Limb (tissue), 2 donors: ENCODE data around the gene TAF11L7.
"Not testable (repeated sequence)": the region's sequence is repeated elsewhere in the genome, so short reads cannot be mapped to it uniquely, and the experiment has no call there.

Source experiments
- DNase-seq, 2 donors: peaks; one replicate each; pipeline ENCODE4 v3.0.0-alpha.2; 2016; ENCODE audit errors: extremely low spot score in 2 of 2

The TAF11L7 gene

GRCh38 chr5:17585658-17586057 is at the start of gene TAF11L7:
TSS of gene TAF11L7 (minus strand) at chr5:17585758.
- DNase-seq, result not testable (repeated sequence)

DNA sequence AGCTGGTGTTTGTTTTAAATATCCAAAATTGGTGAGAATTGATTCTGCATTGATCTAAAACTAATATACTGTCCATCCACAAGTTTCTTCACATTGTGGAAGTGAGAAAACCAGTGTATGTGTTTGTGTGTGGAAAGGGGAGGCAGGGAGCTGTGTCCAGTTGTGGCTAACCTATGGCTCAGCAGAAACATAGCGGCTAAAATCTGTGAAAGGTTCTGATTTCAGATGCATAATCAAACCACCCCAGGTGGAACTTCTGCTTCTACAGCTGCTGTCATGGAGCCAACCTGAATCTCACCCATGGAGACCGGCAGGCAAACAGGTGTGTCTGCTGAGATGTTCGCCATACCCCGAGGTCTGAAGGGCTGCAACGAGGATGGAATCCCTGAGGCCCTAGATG is 48.6 kb upstream of the TAF11L7 start, which contains the start of gene TAF11L14:
TSS of gene TAF11L14 (plus strand) at position 301 of the 400 bp plus-strand sequence.
- no peak for DNase-seq

DNA sequence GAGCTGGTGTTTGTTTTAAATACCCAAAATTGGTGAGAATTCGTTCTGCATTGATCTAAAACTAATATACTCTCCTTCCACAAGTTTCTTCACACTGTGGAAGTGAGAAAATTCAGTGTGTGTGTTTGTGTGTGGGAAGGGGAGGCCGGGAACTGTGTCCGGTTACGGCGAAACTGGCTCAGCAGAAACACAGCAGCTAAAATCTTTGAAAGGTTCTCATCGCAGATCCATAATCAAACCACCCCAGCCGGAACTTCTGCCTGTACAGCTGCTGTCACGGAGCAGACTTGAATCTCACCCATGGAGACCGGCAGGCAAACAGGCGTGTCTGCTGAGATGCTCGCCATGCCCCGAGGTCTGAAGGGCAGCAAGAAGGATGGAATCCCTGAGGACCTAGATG is 46.2 kb upstream of the TAF11L7 start, which contains the start of gene TAF11L13:
TSS of gene TAF11L13 (plus strand) at position 301 of the 400 bp plus-strand sequence.
- not testable (repeated sequence) for DNase-seq

DNA sequence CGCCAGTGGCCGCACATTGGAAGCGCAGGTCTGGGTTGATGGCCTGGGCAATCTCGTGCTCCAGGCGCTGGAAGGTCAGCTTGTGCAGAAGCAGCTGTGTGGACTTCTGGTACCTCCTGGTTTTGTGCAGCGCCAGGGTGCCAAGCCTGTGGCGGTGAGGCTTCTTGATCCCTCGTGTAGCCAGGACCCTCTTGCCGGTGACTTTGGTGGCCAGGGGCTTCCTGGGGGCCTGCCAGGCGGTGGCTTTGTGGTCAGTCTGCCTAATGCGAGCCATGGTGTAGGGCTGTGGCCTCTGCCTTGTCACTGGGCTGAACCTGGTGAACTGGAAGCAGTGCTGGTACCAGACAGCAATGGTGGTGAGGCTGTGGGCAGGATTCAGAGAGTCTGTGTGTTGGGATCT is 40.1 kb upstream of the TAF11L7 start:
- no peak for DNase-seq

GRCh38 chr5:17620627-17621026 is 35.1 kb upstream of the TAF11L7 start:
- DNase-seq, result no peak

- DNase-seq, result no peak
Measured at GRCh38 chr5:17619354-17619753, 33.8 kb upstream of the TAF11L7 start.

DNA sequence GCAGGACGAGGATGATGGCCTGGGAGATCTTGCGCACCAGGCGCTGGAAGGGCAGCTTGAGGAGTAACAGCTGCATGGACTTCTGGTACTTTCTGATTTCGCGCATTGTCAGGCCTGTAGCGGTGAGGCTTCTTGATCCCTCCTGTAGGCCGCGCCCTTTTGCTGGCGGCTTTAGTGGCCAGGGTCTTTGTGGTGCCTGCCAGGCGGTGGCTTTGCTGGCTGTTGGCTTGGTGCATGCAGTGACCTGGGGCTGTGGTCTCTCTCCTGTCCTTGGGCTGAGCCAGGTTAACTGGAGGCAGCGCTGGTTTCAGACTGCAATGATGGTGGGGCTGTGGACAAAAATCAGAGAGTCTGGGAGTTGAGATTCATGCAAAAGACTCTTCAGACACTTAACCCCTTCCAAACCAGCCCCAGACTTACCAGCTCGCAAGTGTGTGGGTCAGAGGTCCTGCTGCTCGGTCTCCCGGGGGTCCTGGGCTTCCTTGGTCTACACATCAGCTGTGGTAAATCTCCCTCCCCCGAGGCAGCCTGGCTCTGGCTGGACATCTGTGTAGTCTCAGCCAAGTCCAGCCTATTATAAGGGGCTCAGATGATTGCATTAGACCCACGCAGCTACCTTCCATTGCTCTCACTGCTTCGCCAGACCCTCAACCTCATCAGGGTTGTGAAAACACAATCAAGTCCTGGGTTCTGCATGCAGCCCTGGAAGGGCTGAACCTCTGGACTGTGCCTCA is 29.5 kb upstream of the TAF11L7 start:
- DNase-seq, result no peak

DNA sequence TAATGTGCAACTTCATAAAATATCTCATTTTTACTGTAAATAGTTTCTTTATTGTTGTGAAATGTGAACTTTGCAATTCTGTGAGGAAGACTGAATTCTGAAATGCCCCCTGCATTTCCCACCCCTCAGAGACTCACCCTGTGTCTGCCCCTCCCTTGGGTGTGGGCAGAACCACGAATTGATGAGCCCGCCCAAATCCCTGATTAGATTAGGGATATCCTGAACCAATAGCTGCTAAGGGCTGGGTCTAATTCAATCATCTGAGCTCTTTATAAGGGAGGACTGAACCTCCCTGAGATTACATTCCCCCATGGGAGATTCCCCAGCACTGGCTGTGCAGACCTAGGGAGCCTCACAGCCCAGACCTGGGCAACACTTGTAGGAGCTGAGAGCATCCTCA is 24.5 kb upstream of the TAF11L7 start, which contains the start of gene TAF11L12:
TSS of gene TAF11L12 (plus strand) at position 301 of the 400 bp plus-strand sequence.
- not testable (repeated sequence) for DNase-seq

DNA sequence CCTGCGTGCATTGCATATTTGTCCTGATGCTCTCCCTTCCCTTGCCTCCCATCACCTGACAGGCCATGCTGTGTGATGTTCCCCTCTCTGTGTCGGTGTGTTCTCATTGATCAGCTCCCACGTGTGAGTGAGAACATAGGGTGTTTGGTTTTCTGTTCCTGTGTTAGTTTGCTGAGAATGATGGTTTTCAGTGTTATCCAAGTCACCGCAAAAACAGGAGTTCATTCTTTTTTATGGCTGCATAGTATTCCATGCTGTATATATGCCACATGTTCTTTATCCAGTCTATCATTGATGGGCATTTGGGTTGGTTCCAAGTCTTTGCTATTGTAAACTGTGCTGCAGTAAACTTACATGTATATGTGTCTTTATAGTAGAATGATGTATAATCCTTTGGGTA is 21.9 kb upstream of the TAF11L7 start:
- not testable (repeated sequence) for DNase-seq

GRCh38 chr5:17604951-17605350 is 19.4 kb upstream of the TAF11L7 start:
- DNase-seq, result no peak

DNA sequence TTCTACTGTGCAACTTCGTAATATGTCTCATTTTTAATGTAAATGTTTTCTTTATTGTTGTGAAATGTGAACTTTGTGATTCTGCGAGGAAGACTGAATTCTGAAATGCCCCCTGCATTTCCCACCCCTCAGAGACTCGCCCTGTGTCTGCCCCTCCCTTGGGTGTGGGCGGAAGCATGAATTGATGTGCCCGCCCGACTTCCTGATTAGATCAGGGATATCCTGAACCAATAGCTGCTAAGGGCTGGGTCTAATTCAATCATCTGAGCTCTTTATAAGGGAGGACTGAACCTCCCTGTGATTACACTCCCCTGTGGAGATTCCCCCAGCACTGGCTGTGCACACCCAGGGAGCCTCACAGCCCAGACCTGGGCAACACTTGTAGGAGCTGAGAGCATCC is 18.3 kb upstream of the TAF11L7 start, which contains the start of gene TAF11L11:
TSS of gene TAF11L11 (plus strand) at position 304 of the 400 bp plus-strand sequence.
- not testable (repeated sequence) for DNase-seq

DNA sequence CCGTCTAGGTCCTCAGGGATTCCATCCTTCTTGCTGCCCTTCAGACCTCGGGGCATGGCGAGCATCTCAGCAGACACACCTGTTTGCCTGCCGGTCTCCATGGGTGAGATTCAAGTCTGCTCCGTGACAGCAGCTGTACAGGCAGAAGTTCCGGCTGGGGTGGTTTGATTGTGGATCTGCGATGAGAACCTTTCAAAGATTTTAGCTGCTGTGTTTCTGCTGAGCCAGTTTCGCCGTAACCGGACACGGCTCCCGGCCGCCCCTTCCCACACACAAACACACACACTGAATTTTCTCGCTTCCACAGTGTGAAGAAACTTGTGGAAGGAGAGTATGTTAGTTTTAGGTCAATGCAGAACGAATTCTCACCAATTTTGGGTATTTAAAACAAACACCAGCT is 12.2 kb upstream of the TAF11L7 start, which contains the start of gene TAF11L10:
TSS of gene TAF11L10 (minus strand) at position 101 of the 400 bp plus-strand sequence.
- DNase-seq, result not testable (repeated sequence)

DNA sequence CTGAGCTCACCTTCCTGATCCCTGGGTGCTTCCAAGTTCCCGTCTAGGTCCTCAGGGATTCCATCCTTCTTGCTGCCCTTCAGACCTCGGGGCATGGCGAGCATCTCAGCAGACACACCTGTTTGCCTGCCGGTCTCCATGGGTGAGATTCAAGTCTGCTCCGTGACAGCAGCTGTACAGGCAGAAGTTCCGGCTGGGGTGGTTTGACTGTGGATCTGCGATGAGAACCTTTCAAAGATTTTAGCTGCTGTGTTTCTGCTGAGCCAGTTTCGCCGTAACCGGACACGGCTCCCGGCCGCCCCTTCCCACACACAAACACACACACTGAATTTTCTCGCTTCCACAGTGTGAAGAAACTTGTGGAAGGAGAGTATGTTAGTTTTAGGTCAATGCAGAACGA is 8.7 kb upstream of the TAF11L7 start, which contains the start of gene TAF11L9:
TSS of gene TAF11L9 (minus strand) at position 140 of the 400 bp plus-strand sequence.
- not testable (repeated sequence) for DNase-seq

DNA sequence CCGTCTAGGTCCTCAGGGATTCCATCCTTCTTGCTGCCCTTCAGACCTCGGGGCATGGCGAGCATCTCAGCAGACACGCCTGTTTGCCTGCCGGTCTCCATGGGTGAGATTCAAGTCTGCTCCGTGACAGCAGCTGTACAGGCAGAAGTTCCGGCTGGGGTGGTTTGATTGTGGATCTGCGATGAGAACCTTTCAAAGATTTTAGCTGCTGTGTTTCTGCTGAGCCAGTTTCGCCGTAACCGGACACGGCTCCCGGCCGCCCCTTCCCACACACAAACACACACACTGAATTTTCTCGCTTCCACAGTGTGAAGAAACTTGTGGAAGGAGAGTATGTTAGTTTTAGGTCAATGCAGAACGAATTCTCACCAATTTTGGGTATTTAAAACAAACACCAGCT is 5.3 kb upstream of the TAF11L7 start, which contains the start of gene TAF11L8:
TSS of gene TAF11L8 (minus strand) at position 101 of the 400 bp plus-strand sequence.
- DNase-seq, result not testable (repeated sequence)
